NCI-H2196 (cell line): ENCODE data around the gene MTHFD2L.
"Not testable (repeated sequence)": the region's sequence is repeated elsewhere in the genome, so short reads cannot be mapped to it uniquely, and the experiment has no call there.

Experiments
- DNase-seq: peaks from one replicate; lab custom pipeline; 2025; ENCODE audit not compliant: unreplicated experiment; lab: John Stamatoyannopoulos, UW

The MTHFD2L gene

GRCh38 chr4:74188912-74189311 lies 31.0 kb downstream of the MTHFD2L start:
- DNase-seq: no peak

GRCh38 chr4:74189331-74190043 lies 31.6 kb downstream of the MTHFD2L start:
- peak; percentile 27 for DNase-seq

GRCh38 chr4:74190332-74190731 lies 32.4 kb downstream of the MTHFD2L start:
- DNase-seq: no peak

GRCh38 chr4:74190919-74191397 lies 33.0 kb downstream of the MTHFD2L start:
- DNase-seq: no peak

DNA sequence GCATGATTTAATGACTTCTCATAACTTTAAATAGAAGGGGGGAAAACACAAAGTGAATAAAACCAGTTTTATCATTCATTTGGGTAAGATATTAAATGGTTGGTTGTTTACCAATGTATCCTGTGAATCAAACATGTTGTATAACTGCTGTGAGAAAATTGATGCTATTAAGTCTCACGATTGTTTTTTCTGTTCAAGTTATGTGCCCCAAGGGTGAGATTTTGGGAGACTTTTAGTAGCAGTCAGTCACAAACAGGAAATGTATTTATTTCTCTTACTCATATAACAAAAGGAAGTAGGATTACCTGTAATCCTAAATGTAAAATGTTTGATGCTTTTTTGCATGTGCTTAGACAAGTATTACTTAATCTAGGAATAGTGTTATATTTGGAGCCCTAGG lies 39.2 kb downstream of the MTHFD2L start:
- no peak for DNase-seq

DNA sequence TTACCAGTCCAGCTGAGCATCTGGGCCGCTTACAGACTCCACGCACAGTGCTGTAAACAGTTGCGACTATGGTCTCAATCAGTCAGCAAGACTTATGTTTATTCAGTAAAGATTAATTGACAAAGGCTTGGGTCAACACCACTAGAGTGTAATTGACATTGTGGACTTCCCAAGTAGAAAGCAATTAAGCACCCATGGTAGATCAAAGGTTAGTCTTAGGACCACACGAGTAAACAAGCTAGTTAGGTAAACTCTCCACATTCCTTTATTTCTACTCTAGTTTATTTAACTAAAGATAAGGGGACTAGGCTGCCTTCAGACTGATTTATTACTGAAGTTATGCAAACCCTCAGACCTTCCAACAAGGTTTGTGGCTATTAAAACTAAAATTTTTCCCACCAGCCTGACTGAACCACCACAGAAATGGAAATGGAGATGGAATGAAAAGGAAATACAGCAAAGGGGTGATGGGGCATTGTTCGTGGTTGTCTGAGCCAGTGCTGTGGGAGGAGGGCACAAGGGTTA lies 44.2 kb downstream of the MTHFD2L start:
- DNase-seq: no peak

DNA sequence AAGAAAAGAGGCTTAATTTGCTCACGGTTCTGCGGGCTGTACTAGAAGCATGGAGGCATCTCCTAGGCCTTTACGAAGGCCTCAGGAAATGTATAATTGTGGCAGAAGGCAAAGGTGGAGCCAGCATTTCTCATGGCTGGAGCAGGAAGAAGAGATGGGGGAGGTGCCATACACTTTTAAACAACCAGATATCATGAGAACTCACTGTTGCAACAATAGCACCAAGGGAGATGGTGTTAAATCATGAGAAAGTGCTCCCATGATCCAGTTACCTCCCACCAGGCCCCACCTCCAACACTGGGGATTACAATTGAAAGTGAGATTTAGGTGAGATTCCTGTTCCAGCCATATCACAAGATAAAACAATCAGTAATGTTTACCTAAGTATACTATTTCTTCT lies 45.5 kb downstream of the MTHFD2L start:
- DNase-seq: no peak

- no peak for DNase-seq
These were observed 47.1 kb downstream of the MTHFD2L start for GRCh38 chr4:74205046-74205445.

GRCh38 chr4:74205559-74205958 lies 47.6 kb downstream of the MTHFD2L start:
- no peak for DNase-seq

DNA sequence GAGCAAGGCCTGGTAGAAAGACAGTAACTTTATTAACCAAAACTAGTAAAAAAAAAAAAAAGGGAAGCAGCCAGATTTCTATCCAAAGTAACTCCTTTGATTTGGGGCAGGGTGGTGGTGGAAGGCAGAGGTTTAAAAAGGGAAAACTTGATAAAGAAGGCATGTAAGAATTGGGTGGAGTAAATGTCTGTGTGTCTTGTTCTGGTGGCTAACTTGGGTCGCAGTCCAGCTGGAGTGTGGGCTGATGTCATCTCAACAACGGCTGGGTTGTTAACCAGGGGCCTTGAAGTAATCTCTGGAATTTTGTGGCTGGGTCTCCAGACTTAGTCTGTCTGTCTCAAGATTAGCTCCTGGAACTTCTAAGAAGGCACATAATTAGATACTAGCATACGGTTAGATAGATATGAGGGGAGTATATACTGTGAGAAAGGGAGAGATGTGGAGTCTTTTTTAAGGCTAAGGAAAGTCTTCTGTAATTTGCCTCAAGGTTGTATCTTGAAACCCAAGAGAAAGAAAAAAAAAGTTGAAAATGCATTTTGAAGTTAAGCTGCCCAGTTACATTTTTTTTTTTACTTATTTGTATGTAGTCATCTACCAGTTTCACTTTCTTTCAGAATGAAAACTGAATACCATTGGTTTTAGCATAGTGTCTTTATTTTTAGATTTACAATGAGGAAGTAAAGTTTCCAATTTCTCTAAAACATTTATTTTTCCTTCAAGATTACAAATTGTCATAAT lies 48.3 kb downstream of the MTHFD2L start:
- DNase-seq: no peak

DNA sequence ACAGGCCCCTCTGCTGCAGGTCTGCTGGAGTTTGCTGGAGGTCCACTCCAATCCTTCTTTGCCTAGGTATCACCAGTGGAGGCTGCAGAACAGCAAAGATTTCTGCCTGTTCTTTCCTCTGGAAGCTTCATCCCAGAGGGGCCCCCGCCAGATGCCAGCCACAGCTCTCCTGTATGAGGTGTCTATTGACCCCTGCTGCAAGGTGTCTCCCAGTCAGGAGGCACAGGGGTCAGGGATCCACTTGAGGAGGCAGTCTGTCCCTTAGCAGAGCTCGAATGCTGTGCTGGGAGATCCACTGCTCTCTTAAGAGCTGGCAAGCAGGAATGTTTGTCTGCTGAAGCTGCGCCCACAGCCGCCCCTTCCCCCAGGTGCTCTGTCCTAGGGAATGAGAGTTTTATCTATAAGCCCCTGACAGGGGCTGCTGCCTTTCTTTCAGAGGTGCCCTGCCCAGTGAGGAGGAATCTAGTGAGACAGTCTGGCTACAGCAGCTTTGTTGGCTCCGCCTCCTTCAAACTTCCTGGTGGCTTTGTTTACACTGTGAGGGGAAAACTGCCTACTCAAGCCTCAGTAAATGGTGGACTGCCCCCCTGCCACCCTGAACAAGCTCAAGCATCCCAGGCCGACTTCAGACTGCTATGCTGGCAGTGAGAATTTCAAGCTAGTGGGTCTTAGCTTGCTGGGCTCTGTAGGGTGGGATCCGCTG lies 56.7 kb downstream of the MTHFD2L start:
- DNase-seq: not testable (repeated sequence)

DNA sequence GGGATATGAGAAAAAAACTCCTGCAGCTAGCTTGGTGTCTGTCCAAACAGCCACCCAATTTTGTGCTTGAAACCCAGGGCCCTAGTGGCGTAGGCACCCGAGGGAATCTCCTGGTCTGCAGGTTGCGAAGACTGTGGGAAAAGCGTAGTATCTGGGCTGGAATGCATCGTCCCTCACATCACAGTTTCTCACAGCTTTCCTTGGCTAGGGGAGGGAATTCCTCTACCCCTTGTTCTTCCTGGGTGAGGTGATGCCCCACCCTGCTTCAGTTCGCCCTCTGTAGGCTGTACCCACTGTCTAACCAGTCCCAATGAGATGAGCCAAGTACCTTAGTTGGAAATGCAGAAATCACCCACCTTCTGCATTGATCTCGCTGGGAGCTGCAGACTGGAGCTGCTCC lies 57.3 kb downstream of the MTHFD2L start:
- DNase-seq: not testable (repeated sequence)

- no peak for DNase-seq
These were observed 59.4 kb downstream of the MTHFD2L start for GRCh38 chr4:74217365-74217764.

- no peak for DNase-seq
These were observed 60.3 kb downstream of the MTHFD2L start for GRCh38 chr4:74218201-74218600.

DNA sequence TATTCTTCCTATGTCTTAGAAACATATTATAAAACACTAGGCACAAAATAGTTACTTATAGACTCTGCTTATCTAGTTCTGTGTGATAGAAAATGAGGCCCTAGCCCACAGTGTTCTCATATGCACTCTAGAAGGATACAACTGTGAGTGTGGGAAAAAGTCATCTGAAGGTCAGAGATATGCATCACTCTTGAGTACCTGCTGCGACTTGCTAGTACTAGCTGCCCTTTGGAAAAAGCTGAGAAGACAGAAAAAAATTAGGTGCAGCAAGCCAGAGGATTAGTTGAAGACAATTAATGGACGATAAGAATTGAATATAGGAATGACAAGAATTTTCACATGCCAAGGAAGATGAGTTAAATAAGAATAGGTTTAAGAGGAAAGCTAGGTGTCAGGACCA lies 61.3 kb downstream of the MTHFD2L start:
- DNase-seq: no peak

- no peak for DNase-seq
These were observed 65.2 kb downstream of the MTHFD2L start for GRCh38 chr4:74223098-74223497.

- DNase-seq: no peak
These were observed 65.9 kb downstream of the MTHFD2L start for GRCh38 chr4:74223801-74224200.

- peak; percentile 5 for DNase-seq
These were observed 71.0 kb downstream of the MTHFD2L start for GRCh38 chr4:74228691-74229640.

GRCh38 chr4:74230902-74231499 lies 73.1 kb downstream of the MTHFD2L start:
- no peak for DNase-seq

DNA sequence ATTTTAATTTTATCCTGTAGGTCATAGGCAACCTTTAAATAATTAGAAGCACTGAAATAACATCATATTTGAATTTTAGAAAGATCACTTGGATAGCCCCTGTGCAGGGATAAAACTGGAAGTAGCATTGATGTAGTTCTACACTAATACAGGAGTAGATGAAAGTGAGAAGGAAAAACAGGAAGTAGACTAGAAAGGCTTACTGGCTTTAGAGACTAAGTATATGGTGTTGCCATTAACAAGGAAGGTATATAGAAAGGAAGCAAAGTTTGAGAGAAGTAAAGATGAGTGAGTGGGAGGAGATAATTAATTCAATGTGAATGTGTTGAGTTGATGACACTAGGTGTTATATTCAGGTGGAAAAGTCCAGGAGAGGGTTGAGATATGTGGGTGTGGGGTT lies 77.2 kb downstream of the MTHFD2L start:
- no peak for DNase-seq
